Measurements from ENCODE around the gene NPPA. TPM values are rescaled to one million over a fixed set of nuclear protein-coding genes. Genes with fewer than 3 reads are reported as not detected.

Gene NPPA
- total and polyA plus RNA-seq, 9 of the 15 experiments (the other 6 are each of a cell fraction or from before 2014, with no cell fraction given), result not detected

DNA sequence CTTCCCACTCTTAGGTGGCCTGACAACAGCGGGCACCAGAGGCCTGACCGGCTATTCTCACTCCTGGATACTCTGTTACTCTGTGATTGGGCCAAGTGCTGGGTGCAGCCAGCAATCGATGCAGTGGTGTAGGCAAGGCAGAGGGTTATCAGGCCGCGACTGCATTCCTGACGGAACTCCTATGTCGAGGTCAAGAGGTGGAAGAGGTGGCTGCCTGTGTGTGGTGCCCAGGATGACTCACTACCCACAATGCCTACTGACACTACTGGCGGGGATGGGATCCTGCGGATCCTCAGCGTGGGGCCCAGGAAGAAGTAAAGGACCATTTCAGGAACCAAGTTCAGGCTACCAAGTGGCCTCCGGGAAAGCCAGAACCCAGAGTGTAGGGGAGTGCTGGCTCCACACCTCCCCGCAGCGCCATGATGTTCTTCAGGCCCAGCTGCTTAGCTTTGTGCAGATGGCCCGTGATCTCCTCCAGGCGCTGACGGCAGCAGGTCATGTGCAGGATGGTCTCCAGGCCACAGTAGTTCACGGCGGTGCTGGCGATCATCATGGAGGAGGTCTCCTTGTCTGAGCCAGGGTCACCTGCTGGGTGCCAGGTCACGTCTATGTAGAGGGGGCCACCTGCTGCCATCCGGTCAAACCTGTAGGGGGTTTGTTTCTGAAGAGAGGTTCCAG is 46.7 kb downstream of the NPPA start (continued):
- TF ChIP-seq ZNF589 (CRISPR knock-in tag; IDR thresholded peaks at IDR 0.05; ENCODE audit: low read depth) (peak; percentile 42; the same call in 1 of the 2 replicates), DACH1 (IDR thresholded peaks at IDR 0.05; ENCODE audit: partially characterized antibody) (no peak), SIN3B (IDR thresholded peaks at IDR 0.05; ENCODE audit: low read depth) (no peak), SIRT6 (IDR thresholded peaks at IDR 0.05; ENCODE audit: low read depth, low read length) (no peak), IFI16 (CRISPR knock-in tag; IDR thresholded peaks at IDR 0.05) (no peak; the same call in 1 of the 2 replicates), TSC22D4 (tag; IDR thresholded peaks at IDR 0.05) (no peak), POLR2B (IDR thresholded peaks at IDR 0.05; ENCODE audit: low read depth, partially characterized antibody) (no peak), NFRKB (IDR thresholded peaks at IDR 0.05; ENCODE audit: low read depth) (0 out of 2 replicates have a peak, but pooled peaks have one; percentile 61), BDP1 (IDR thresholded peaks at IDR 0.05; ENCODE audit: insufficient read depth, insufficient read length) (no peak), MAFF (IDR thresholded peaks at IDR 0.05; ENCODE audit: low read length) (no peak), ERF (CRISPR knock-in tag; IDR thresholded peaks at IDR 0.05) (no peak), XRCC5 (IDR thresholded peaks at IDR 0.05; ENCODE audit: low read depth, low read length) (0 out of 2 replicates have a peak, but pooled peaks have one; percentile 37), TEAD4 (IDR thresholded peaks at IDR 0.05; ENCODE audit: low read length) (no peak), TEAD4 (CRISPR knock-in tag; IDR thresholded peaks at IDR 0.05; ENCODE audit: borderline replicate concordance) (no peak), MTA1 (IDR thresholded peaks at IDR 0.05; ENCODE audit: borderline replicate concordance) (no peak; the same call in 1 of the 2 replicates), MECOM (CRISPR knock-in tag; IDR thresholded peaks at IDR 0.05) (no peak; the same call in 1 of the 2 replicates), ZFPM2 (CRISPR knock-in tag; IDR thresholded peaks at IDR 0.05) (no peak), SMAD3 (CRISPR knock-in tag; conservative IDR thresholded peaks at IDR 0.05) (no peak), COPS2 (conservative IDR thresholded peaks at IDR 0.05) (no peak), PCBP1 (IDR thresholded peaks at IDR 0.05; ENCODE audit: low read depth, low read length, poor library complexity, severe bottlenecking) (no peak), MCM3 (IDR thresholded peaks at IDR 0.05) (no peak), ZNF23 (CRISPR knock-in tag; IDR thresholded peaks at IDR 0.05) (no peak)
- TF ChIP-seq, protein P1, sequence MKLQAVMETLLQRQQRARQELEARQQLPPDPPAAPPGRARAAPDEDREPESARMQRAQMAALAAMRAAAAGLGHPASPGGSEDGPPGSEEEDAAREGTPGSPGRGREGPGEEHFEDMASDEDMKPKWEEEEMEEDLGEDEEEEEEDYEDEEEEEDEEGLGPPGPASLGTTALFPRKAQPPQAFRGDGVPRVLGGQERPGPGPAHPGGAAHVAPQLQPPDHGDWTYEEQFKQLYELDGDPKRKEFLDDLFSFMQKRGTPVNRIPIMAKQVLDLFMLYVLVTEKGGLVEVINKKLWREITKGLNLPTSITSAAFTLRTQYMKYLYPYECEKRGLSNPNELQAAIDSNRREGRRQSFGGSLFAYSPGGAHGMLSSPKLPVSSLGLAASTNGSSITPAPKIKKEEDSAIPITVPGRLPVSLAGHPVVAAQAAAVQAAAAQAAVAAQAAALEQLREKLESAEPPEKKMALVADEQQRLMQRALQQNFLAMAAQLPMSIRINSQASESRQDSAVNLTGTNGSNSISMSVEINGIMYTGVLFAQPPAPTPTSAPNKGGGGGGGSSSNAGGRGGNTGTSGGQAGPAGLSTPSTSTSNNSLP (IDR thresholded peaks at IDR 0.05; ENCODE audit: borderline replicate concordance, low read depth, low read length), result no peak
- TF ChIP-seq, protein P2, sequence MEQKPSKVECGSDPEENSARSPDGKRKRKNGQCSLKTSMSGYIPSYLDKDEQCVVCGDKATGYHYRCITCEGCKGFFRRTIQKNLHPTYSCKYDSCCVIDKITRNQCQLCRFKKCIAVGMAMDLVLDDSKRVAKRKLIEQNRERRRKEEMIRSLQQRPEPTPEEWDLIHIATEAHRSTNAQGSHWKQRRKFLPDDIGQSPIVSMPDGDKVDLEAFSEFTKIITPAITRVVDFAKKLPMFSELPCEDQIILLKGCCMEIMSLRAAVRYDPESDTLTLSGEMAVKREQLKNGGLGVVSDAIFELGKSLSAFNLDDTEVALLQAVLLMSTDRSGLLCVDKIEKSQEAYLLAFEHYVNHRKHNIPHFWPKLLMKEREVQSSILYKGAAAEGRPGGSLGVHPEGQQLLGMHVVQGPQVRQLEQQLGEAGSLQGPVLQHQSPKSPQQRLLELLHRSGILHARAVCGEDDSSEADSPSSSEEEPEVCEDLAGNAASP (IDR thresholded peaks at IDR 0.05), result no peak
- TF ChIP-seq, protein P3, sequence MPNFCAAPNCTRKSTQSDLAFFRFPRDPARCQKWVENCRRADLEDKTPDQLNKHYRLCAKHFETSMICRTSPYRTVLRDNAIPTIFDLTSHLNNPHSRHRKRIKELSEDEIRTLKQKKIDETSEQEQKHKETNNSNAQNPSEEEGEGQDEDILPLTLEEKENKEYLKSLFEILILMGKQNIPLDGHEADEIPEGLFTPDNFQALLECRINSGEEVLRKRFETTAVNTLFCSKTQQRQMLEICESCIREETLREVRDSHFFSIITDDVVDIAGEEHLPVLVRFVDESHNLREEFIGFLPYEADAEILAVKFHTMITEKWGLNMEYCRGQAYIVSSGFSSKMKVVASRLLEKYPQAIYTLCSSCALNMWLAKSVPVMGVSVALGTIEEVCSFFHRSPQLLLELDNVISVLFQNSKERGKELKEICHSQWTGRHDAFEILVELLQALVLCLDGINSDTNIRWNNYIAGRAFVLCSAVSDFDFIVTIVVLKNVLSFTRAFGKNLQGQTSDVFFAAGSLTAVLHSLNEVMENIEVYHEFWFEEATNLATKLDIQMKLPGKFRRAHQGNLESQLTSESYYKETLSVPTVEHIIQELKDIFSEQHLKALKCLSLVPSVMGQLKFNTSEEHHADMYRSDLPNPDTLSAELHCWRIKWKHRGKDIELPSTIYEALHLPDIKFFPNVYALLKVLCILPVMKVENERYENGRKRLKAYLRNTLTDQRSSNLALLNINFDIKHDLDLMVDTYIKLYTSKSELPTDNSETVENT (CRISPR knock-in tag; IDR thresholded peaks at IDR 0.05), result no peak

Data from K562 (cell line).